HepG2 (cell line): Measurements from ENCODE around the gene MYO16. TPM values are rescaled to one million over a fixed set of nuclear protein-coding genes. Genes with fewer than 3 reads are reported as not detected.

ENCODE experiments used
- ATAC-seq: fragments of 200-7000 bp; cut with Tn5 transposase; 3 replicates; pipeline ENCODE4 v1.9.1; 2020; ENCODE audit warnings: mild to moderate bottlenecking, moderate library complexity
- BruUV-seq: library from RNA; stranded (reverse); fragments of 400-500 nt; replicated peaks from 2 replicates; lab custom pipeline; 2021; lab: Mats Ljungman, UMichigan
- CTCF ChIA-PET: fragments of 300-600 bp; formaldehyde crosslinking; extraction: SDS; loops from one replicate; lab custom pipeline; 2021; ENCODE audit warnings: low total read pairs, inconsistent platforms, low intra/inter-chr PET ratio; lab: Yijun Ruan, JAX
- POLR2A ChIA-PET: fragments of 350-600 bp; sonication (Branson Sonifier 250); formaldehyde crosslinking; loops from one replicate; lab custom pipeline; 2020; ENCODE audit warnings: antibody characterized with exemption, inconsistent platforms; lab: Yijun Ruan, JAX
- DNase-seq: peaks from one replicate; pipeline ENCODE4 v3.0.0-alpha.2; 2015; ENCODE audit warnings: low spot score
- FAIRE-seq: peaks from 3 replicates; lab custom pipeline; 2011; peaks lifted over from hg19 to GRCh38; lab: Jason Lieb, UNC
- H2AFZ ChIP-seq: one replicate; pipeline ENCODE4 v1.6.1; 2011; ENCODE audit warnings: low read length, inconsistent platforms
- H3K27ac ChIP-seq: fragments of 300-600 bp; 3 replicates; pipeline ENCODE4 v1.8.0; 2011; ENCODE audit warnings: mixed run types, mild to moderate bottlenecking, mixed read lengths, low read length, inconsistent platforms; ENCODE audit not compliant: insufficient read depth; ENCODE audit errors: extremely low read length
- H3K27me3 ChIP-seq, 2 experiments: fragments of 200-600 bp in 1 of 2; 2 replicates in 1 of 2; 3 replicates in 1 of 2; pipeline versions ENCODE4 v1.6.0 to v1.8.0; 2011; ENCODE audit warnings: low read length in 2 of 2, mild to moderate bottlenecking in 2 of 2, moderate library complexity in 2 of 2, inconsistent platforms in 1 of 2; ENCODE audit not compliant: insufficient read depth in 2 of 2, control insufficient read depth in 1 of 2
- H3K36me3 ChIP-seq, 2 experiments: fragments of 200-600 bp in 1 of 2; replicated peaks in 1 of 2; 2 replicates in 1 of 2; 3 replicates in 1 of 2; pipeline versions ENCODE4 v1.5.1 to v1.8.0; 2011; ENCODE audit warnings: low read length in 2 of 2, inconsistent platforms in 1 of 2; ENCODE audit not compliant: insufficient read depth in 2 of 2, control insufficient read depth in 1 of 2
- H3K4me1 ChIP-seq: 2 replicates; pipeline ENCODE4 v1.5.1; 2012; ENCODE audit warnings: low read length, inconsistent platforms; ENCODE audit not compliant: insufficient read depth
- H3K4me2 ChIP-seq: 2 replicates; pipeline ENCODE4 v1.6.0; 2011; ENCODE audit warnings: low read depth, low read length, inconsistent platforms
- H3K4me3 ChIP-seq, 3 experiments: fragments of 200-600 bp in 1 of 3; sonication (generic), shearing (Covaris generic) in 1 of 3; replicated peaks in 1 of 3; 2 replicates each; pipeline ENCODE4 v1.5.1; 2011 to 2016; ENCODE audit warnings: low read length in 3 of 3, inconsistent platforms in 2 of 3, low read depth in 2 of 3, mild to moderate bottlenecking in 2 of 3, control low read depth in 1 of 3, mixed read lengths in 1 of 3; ENCODE audit not compliant: insufficient read depth in 1 of 3
- H3K79me2 ChIP-seq: one replicate; pipeline ENCODE4 v1.6.1; 2011; ENCODE audit warnings: low read length, inconsistent platforms; ENCODE audit not compliant: insufficient read depth
- H3K9ac ChIP-seq: 2 replicates; pipeline ENCODE4 v1.6.0; 2011; ENCODE audit warnings: mild to moderate bottlenecking, low read depth, low read length, inconsistent platforms; ENCODE audit not compliant: insufficient read depth
- H3K9me3 ChIP-seq: 2 replicates; pipeline ENCODE4 v1.5.1; 2012; ENCODE audit warnings: mild to moderate bottlenecking, low read length
- H4K20me1 ChIP-seq: 2 replicates; pipeline ENCODE4 v1.6.0; 2011; ENCODE audit warnings: inconsistent platforms, mild to moderate bottlenecking, low read length, moderate library complexity; ENCODE audit not compliant: insufficient read depth
- CCDC6 ChIP-seq: sonication (generic); formaldehyde crosslinking; IDR thresholded peaks from 2 replicates; pipeline ENCODE4 v1.8.1; 2022; ENCODE audit warnings: mild to moderate bottlenecking, missing genetic modification reagents, moderate library complexity
- JUND ChIP-seq: sonication (generic); formaldehyde crosslinking; IDR thresholded peaks from 2 replicates; pipeline ENCODE4 v1.8.0; 2022; ENCODE audit warnings: mild to moderate bottlenecking, missing genetic modification reagents
- MED1 ChIP-seq: sonication (generic); formaldehyde crosslinking; IDR thresholded peaks from 2 replicates; pipeline ENCODE4 v1.4.0; 2020; ENCODE audit warnings: missing genetic modification reagents
- PRDM4 ChIP-seq: sonication (generic); formaldehyde crosslinking; IDR thresholded peaks from 2 replicates; pipeline ENCODE4 v1.9.0; 2021; ENCODE audit warnings: missing genetic modification reagents, borderline replicate concordance
- TBX2 ChIP-seq: sonication (generic); formaldehyde crosslinking; IDR thresholded peaks from 2 replicates; pipeline ENCODE4 v1.5.0; 2020; ENCODE audit warnings: missing genetic modification reagents, mild to moderate bottlenecking, borderline replicate concordance
- WIZ ChIP-seq: sonication (generic); formaldehyde crosslinking; IDR thresholded peaks from 2 replicates; pipeline ENCODE4 v1.5.1; 2020; ENCODE audit warnings: mild to moderate bottlenecking, missing genetic modification reagents
- ZNF350 ChIP-seq: sonication (generic); formaldehyde crosslinking; IDR thresholded peaks from 2 replicates; pipeline ENCODE4 v1.4.0; 2020; ENCODE audit warnings: mild to moderate bottlenecking, low read depth, missing genetic modification reagents, borderline replicate concordance
- ZNF484 ChIP-seq: sonication (generic); formaldehyde crosslinking; IDR thresholded peaks from 2 replicates; pipeline ENCODE4 v1.5.1; 2020; ENCODE audit warnings: mild to moderate bottlenecking, low read depth, missing genetic modification reagents, borderline replicate concordance
- WGBS: methylation state at CpG from one replicate; pipeline ENCODE4 v1.1.6; 2017; ENCODE audit warnings: low lambda C conversion rate; 5-methylcytosine and 5-hydroxymethylcytosine counted together
- in situ Hi-C: cut with HindIII; loops from 2 replicates; pipeline ENCODE4 v1.10.0; 2017; ENCODE audit warnings: low pct_unique_long_range_greater_than_20kb; ENCODE audit not compliant: extremely low pct_ligation_motif_present
- intact Hi-C: fragments of 100-400 bp; cut with micrococcal nuclease; formaldehyde crosslinking; loops from one replicate; pipeline ENCODE4 v1.10.0; 2022; ENCODE audit not compliant: unreplicated experiment
- polyA plus RNA-seq, 8 experiments: library from polyadenylated mRNA; depleted of rRNA in 3 of 8; stranded (reverse) in 7 of 8; unstranded in 1 of 8; fragments of >200 nt; fragmentation: Illumina TruSeq in 4 of 8; extraction: Trizol in 4 of 8; gene quantifications; 2 replicates each; pipeline versions ENCODE4 v1.2.1 to v1.2.3, GENCODE V29; 2011 to 2016; ENCODE audit warnings: low read depth in 4 of 8, missing spikeins in 1 of 8, mixed read lengths in 1 of 8; ENCODE audit not compliant: insufficient read depth in 1 of 8
- total RNA-seq, 5 experiments: library from RNA; depleted of rRNA; stranded (reverse); fragments of >200 nt; fragmentation: Illumina TruSeq; extraction: Trizol; gene quantifications; 2 replicates each; pipeline ENCODE4 v1.2.3, GENCODE V29; 2016; ENCODE audit warnings: low read depth in 1 of 5

MYO16 gene
- total and polyA plus RNA-seq, 2 of the 13 experiments (the other 11 are each of a cell fraction or from before 2014, with no cell fraction given): not detected

GRCh38 chr13:108964606-108965005 is 335.2 kb downstream of the MYO16 start:
- TF ChIP-seq ZNF350 (CRISPR knock-in tag) (no peak), MED1 (CRISPR knock-in tag) (no peak), PRDM4 (CRISPR knock-in tag) (no peak), CCDC6 (CRISPR knock-in tag) (no peak), JUND (CRISPR knock-in tag) (no peak), ZNF484 (CRISPR knock-in tag) (no peak), WIZ (no peak), TBX2 (no peak)
- FAIRE-seq (no peak), ATAC-seq (no peak), DNase-seq (no peak)
- Histone ChIP-seq H3K27ac (no peak overlapping the region), H4K20me1 (no peaks in the 10 kb centered on the region), H3K4me3 (no peak overlapping the region), H3K9me3 (no peaks in the 10 kb centered on the region), H3K4me2 (no peak overlapping the region), H3K79me2 (no peaks in the 10 kb centered on the region), H3K27me3 (no peaks in the 10 kb centered on the region; a peak in 1 of 5 replicates), H3K9ac (no peak overlapping the region), H2AFZ (no peak overlapping the region), H3K4me1 (no peaks in the 10 kb centered on the region), H3K36me3 (no peaks in the 10 kb centered on the region)
- CTCF ChIA-PET: no interaction called here
- no TSS peak for BruUV-seq
- intact Hi-C loops (loop anchor here (5.0 kb wide), 1 partner anchor 1448 kb away; no protein-coding TSS in a partner anchor), in situ Hi-C loops (loop anchor here (5.0 to 25.0 kb wide), 3 partner anchors 823 to 1448 kb away; partner anchors contain the start of gene IRS2)
- POLR2A ChIA-PET: no interaction called here
- WGBS: 65% methylated on average over 7 of the region's 7 CpGs
